Stimulated activated CD4-positive, alpha-beta T cell treated with anti-CD3 and anti-CD28 coated beads, Interleukin-4, amount 100 ng/mL, for 4 hours (primary cell): ENCODE data around the gene IL1RN.
"Not testable (repeated sequence)": the region's sequence is repeated elsewhere in the genome, so short reads cannot be mapped to it uniquely, and the experiment has no call there.

Experiments
- DNase-seq, 2 experiments: peaks; one replicate each; pipeline ENCODE4 v3.0.0-alpha.2; 2020

The IL1RN gene

GRCh38 chr2:113126845-113127645 is at the start of gene IL1RN:
Gene IL1RN (plus strand): TSS chr2:113127598. CDS start chr2:113127625, 27 bp downstream.
- no peak for DNase-seq

GRCh38 chr2:113077921-113078320 is 49.5 kb upstream of the IL1RN start:
- no peak for DNase-seq

- no peak for DNase-seq
These were observed 49.0 kb upstream of the IL1RN start for GRCh38 chr2:113078350-113078839.

GRCh38 chr2:113079131-113079530 is 48.3 kb upstream of the IL1RN start:
- DNase-seq, result no peak

GRCh38 chr2:113080134-113080533 is 47.3 kb upstream of the IL1RN start:
- peak; percentile 30 to 53 for DNase-seq

GRCh38 chr2:113081488-113082210 is 45.7 kb upstream of the IL1RN start:
- no peak for DNase-seq

GRCh38 chr2:113083296-113083695 is 44.1 kb upstream of the IL1RN start:
- no peak for DNase-seq

- DNase-seq, result no peak
These were observed 43.0 kb upstream of the IL1RN start for GRCh38 chr2:113084249-113085000.

GRCh38 chr2:113085542-113085941 is 41.9 kb upstream of the IL1RN start:
- no peak for DNase-seq

GRCh38 chr2:113088213-113088992 is 39.0 kb upstream of the IL1RN start:
- no peak for DNase-seq

GRCh38 chr2:113089916-113090315 is 37.5 kb upstream of the IL1RN start:
- no peak for DNase-seq

GRCh38 chr2:113091231-113091896 is 36.0 kb upstream of the IL1RN start:
- DNase-seq, result no peak

GRCh38 chr2:113092864-113093612 is 34.4 kb upstream of the IL1RN start:
- no peak for DNase-seq

GRCh38 chr2:113093613-113093977 is 33.8 kb upstream of the IL1RN start:
- no peak for DNase-seq

- DNase-seq, result not testable (repeated sequence)
These were observed 31.1 kb upstream of the IL1RN start for GRCh38 chr2:113096306-113096705.

- DNase-seq, result not testable (repeated sequence)
These were observed 30.4 kb upstream of the IL1RN start for GRCh38 chr2:113096842-113097618.

GRCh38 chr2:113098041-113098440 is 29.4 kb upstream of the IL1RN start:
- DNase-seq, result no peak

- DNase-seq, result no peak
These were observed 28.9 kb upstream of the IL1RN start for GRCh38 chr2:113098532-113098931.

- DNase-seq, result no peak
These were observed 25.3 kb upstream of the IL1RN start for GRCh38 chr2:113102133-113102532.

GRCh38 chr2:113103277-113103676 is 24.1 kb upstream of the IL1RN start:
- DNase-seq, result no peak
